Sigmoid colon (tissue), 4 donors: ENCODE results near the gene DNAH10.

ENCODE experiments used
- POLR2A ChIP-seq, 2 donors: fragments of 450-650 bp; IDR thresholded peaks; one replicate each; pipeline ENCODE4 v1.6.1; 2016; ENCODE audit warnings: antibody characterized with exemption in 2 of 2, mild to moderate bottlenecking in 2 of 2, moderate library complexity in 2 of 2
- POLR2AphosphoS5 ChIP-seq, 4 donors: sonication (generic); formaldehyde crosslinking; IDR thresholded peaks; one replicate each; pipeline ENCODE4 v1.6.1; 2017; ENCODE audit warnings: antibody characterized with exemption in 4 of 4
- TF ChIP-seq, protein P1 (sequence below), 4 experiments: fragments of 450-650 bp in 3 of 4; fragments of 200-600 bp in 1 of 4; IDR thresholded peaks; one replicate each; pipeline ENCODE4 v1.5.1; 2016 to 2019; ENCODE audit warnings: antibody characterized with exemption in 4 of 4, mild to moderate bottlenecking in 3 of 4, moderate library complexity in 2 of 4

- TF ChIP-seq, protein P1, sequence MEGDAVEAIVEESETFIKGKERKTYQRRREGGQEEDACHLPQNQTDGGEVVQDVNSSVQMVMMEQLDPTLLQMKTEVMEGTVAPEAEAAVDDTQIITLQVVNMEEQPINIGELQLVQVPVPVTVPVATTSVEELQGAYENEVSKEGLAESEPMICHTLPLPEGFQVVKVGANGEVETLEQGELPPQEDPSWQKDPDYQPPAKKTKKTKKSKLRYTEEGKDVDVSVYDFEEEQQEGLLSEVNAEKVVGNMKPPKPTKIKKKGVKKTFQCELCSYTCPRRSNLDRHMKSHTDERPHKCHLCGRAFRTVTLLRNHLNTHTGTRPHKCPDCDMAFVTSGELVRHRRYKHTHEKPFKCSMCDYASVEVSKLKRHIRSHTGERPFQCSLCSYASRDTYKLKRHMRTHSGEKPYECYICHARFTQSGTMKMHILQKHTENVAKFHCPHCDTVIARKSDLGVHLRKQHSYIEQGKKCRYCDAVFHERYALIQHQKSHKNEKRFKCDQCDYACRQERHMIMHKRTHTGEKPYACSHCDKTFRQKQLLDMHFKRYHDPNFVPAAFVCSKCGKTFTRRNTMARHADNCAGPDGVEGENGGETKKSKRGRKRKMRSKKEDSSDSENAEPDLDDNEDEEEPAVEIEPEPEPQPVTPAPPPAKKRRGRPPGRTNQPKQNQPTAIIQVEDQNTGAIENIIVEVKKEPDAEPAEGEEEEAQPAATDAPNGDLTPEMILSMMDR (IDR thresholded peaks at IDR 0.05) = no peak
- TF ChIP-seq POLR2A (IDR thresholded peaks at IDR 0.05) (no peak), POLR2AphosphoS5 (IDR thresholded peaks at IDR 0.05) (no peak)
Observed at GRCh38 chr12:123829561-123829960, 67.5 kb downstream of the DNAH10 start.
